Brain pericyte (primary cell): Measurements from ENCODE around the gene CSAD.
"Not testable (repeated sequence)": the region's sequence is repeated elsewhere in the genome, so short reads cannot be mapped to it uniquely, and the experiment has no call there.

Source experiments
- DNase-seq: peaks from one replicate; pipeline ENCODE4 v3.0.0-alpha.2; 2012; ENCODE audit warnings: low read depth, low spot score

The CSAD gene

GRCh38 chr12:53147653-53148052 is 33.1 kb downstream of the CSAD start:
- DNase-seq, result no peak

- DNase-seq, result no peak
These were observed 33.5 kb downstream of the CSAD start for GRCh38 chr12:53147181-53147580.

DNA sequence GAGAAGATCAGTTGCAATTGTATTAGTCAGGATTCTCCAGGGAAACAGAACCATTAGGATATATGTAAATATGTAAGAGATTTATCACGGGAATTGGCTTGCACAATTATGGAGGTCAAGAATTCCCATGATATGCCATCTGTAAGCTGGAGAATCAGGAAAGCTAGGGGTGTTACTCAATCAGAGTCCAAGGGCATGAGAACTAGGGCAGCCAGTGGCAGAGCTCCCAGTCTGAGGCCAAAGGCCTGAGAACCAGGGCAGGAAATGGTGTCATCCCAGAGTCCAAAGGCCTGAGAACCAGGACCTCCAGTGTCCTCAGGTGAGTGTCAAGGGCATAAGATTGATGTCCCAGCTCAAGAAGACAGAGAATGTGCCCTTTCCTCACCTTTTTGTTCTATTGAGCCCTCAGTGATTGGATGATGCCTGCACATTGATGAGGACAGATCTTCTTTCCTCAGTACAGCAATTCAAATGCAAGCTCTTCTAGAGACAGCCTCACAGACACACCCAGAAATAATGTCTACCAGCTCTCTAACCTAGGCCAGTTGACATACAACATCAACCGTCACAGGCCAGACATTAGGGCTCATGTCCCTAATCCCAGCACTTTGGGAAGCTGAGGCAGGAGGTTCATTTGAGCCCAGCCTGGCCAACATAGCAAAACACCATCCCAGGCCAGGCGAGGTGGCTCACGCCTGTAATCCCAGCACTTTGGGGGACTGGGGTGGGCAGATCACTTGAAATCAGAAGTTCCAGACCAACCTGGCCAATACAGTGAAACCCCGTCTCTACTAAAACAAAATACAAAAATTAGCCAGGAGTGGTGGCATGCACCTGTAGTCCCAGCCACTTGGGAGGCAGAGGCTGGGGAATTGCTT is 35.1 kb downstream of the CSAD start:
- no peak for DNase-seq

GRCh38 chr12:53143355-53143754 is 37.4 kb downstream of the CSAD start:
- DNase-seq, result no peak

DNA sequence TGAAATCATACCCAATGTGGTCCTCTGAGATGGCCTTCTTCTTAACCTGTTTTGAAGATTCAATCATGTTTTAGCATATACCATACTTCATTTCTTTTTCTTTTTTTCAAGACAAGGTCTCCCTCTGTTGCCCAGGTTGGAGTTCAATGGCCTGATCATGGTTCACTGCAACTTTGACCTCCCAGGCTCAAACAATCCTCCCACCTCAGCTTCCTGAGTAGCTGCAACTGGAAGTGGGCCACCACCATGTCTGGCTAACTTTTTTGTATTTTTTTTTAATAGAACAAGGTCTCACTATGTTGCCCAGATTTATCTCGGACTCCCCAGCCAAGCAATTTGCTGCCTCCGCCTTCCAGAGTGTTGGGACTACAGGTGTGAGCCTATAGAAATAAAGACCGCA is 47.0 kb downstream of the CSAD start:
- DNase-seq, result no peak

DNA sequence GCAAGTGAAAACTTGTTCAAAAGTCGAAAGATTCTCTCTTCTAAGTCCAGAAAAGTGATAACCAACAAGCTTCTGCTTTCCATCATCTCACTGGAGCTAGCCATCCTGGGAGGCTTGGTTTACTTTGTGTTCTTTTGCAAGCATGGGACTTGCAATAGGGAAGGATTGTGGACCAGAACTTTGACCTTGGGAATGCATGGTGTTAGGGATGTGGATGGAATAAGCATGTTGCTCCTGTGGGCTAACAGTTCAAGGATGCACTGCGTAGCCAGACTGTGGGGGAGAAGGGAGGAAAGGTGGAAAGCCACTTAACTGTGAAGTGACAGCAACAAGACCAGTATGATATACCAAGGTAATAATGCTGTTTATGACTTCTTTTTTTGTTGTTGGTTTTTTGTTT is 48.9 kb downstream of the CSAD start:
- DNase-seq, result no peak

DNA sequence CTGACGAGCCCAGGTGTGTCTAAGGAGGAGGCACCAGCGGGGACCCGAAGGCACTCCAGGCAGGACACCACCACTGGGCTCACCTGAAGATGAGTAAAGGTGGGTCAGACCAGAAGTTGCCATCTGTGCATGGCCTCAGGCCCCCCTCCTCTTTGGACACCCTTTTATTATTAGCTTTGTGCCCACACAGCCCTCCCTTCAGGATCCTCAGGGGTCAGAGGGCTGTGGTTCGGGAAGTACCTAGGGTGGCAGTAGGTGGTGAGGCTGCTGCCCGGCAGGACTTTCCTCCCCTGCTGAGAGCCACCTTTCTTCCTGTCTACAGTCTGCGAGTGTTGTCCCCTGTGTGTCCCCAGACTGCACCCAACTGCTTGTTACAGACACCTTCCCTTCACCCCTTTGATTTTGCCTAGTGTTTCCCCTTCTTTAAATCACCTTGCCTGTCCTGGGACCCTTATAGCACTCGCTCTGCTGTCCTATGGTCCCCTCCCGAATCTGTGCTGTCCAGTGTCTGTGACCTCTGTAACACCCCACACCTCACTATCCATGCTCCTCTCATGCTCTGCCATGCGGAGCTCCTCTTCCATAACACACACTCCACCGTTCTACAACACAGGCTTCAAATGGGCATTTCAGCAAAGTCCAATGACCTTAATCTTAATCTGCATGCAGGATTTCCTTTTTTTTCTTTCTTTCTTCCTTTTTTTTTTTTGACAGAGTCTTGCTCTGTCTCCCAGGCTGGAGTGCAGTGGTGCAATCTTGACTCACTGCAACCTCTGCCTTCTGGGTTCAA is 51.8 kb downstream of the CSAD start:
- DNase-seq, result no peak

- DNase-seq, result no peak
These were observed 53.6 kb downstream of the CSAD start for GRCh38 chr12:53127169-53127568.

DNA sequence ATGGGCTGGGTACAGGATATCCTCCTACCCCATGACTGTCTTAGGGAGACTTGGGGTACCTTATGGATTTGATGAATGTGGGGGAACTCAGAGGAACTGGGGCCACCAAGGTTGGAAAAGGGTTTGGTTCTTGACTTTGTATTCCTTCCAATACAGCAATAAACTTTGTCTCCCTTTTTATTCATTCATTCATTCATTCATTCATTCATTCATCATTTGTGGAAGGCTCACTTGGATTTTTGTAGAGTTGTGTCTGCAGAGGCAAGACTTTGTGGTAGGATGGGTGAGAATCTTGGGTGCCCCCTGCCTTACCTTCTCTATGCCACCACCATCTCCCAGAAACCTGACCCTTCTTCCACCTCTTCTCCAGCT is 56.4 kb downstream of the CSAD start:
- DNase-seq, result no peak

GRCh38 chr12:53123578-53124351 is 57.0 kb downstream of the CSAD start:
- no peak for DNase-seq

DNA sequence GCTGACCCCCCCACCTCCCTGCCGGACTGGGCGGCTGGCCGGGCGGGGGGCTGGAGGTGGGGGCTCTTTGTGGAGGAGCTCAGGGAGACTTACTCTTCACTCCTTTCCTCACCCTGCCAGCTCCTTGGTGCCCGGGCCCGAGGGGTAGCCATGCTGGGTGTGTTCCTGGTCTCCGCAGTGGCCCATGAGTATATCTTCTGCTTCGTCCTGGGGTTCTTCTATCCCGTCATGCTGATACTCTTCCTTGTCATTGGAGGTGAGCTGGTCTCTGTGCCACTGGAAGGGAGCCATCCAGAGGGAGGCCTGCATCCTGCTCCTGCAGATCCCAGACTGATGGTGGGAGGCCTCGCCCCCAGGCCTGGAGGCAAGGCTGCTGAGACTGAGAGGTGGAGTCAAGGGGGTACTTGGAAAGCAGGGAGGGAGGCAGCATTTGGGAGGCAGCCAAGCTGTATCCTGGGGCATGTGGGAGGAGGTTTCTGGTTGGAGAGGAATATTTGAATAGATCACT is 57.7 kb downstream of the CSAD start:
- no peak for DNase-seq

GRCh38 chr12:53120685-53121525 is 59.8 kb downstream of the CSAD start:
- no peak for DNase-seq

DNA sequence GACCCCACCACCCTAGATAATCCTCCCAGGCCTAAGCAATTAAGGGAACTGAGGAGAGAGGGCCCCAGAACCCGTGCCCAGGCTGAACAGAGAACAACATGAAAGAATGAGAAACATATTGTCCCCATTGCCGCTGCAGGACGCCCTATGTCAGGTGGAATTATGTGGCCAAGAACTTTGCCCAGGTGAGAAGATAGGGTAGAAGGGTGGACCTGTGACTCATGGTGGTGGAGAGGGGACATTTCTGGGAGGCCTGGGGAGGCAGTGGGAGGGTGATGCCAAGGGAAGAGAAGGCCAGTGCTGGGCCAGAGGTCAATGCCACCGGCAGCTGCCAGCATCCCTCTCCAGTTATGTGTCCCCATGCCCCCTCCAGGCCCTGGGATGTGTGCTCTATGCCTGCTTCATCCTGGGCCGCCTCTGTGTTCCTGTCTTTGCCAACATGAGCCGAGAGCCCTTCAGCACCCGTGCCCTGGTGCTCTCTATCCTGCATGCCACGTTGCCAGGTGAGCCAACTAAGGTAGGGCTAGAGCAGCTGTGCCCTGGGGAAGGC is 61.9 kb downstream of the CSAD start:
- no peak for DNase-seq

- DNase-seq, result no peak
These were observed 64.7 kb downstream of the CSAD start for GRCh38 chr12:53115891-53116648.

GRCh38 chr12:53115112-53115890 is 65.4 kb downstream of the CSAD start:
- DNase-seq, result no peak

DNA sequence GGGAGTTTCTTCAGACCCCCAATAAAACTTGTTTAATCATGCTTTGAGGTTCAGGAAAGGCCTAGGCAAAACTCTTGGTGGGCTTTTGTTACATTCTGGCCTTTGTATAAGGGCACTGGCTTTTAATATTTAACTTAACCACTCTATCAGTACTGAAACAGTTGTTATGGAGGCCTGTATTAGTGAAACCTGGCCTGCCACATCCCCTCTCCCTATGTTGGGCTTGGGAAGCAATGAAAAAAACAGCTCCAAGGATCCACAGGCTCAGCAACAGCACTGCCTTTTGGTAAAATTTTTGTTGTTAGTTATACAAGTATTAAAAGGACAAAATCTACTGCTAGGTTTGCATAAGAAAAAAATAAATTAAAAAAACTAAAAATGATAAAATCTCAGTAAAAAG is 66.8 kb downstream of the CSAD start:
- DNase-seq, result no peak

GRCh38 chr12:53113136-53113705 is 67.5 kb downstream of the CSAD start:
- no peak for DNase-seq

- not testable (repeated sequence) for DNase-seq
These were observed 68.3 kb downstream of the CSAD start for GRCh38 chr12:53112431-53112830.
